Peyer's patch (tissue), 4 donors: ENCODE measurements around the gene TBC1D10B. TPM values are rescaled to one million over a fixed set of nuclear protein-coding genes. Genes with fewer than 3 reads are reported as not detected.
A peak's percentile ranks its signal among the peaks of the same experiment; 100 is the strongest.

Experiments used
- DNase-seq, 3 donors: peaks; one replicate each; pipeline ENCODE4 v3.0.0-alpha.2; 2017 to 2019
- H3K27ac ChIP-seq, 4 donors: fragments of 200-600 bp; sonication (generic); one replicate each; pipeline ENCODE4 v1.5.1; 2016 to 2019
- H3K27me3 ChIP-seq, 2 donors: fragments of 200-600 bp; sonication (generic); one replicate each; pipeline ENCODE4 v1.5.1; 2019
- H3K36me3 ChIP-seq, 3 donors: fragments of 200-600 bp; sonication (generic); one replicate each; pipeline ENCODE4 v1.5.1; 2016 to 2019
- H3K4me1 ChIP-seq, 4 donors: fragments of 200-600 bp; sonication (generic); one replicate each; pipeline ENCODE4 v1.5.1; 2016 to 2019
- H3K4me3 ChIP-seq, 4 donors: fragments of 200-600 bp; sonication (generic); 1 replicate in 3 of 4; 2 replicates in 1 of 4; pipeline ENCODE4 v1.5.1; 2016 to 2019; ENCODE audit warnings: mild to moderate bottlenecking in 1 of 4
- H3K9me3 ChIP-seq, 4 donors: fragments of 200-600 bp; sonication (generic); one replicate each; pipeline ENCODE4 v1.5.1; 2016 to 2019; ENCODE audit warnings: mild to moderate bottlenecking in 1 of 4
- POLR2A ChIP-seq, 2 donors: fragments of 450-650 bp; IDR thresholded peaks; one replicate each; pipeline ENCODE4 v1.5.1; 2017; ENCODE audit warnings: antibody characterized with exemption in 2 of 2, mild to moderate bottlenecking in 2 of 2, moderate library complexity in 2 of 2
- total RNA-seq, 4 donors: library from RNA; depleted of rRNA; stranded (reverse); fragments of >200 nt; gene quantifications; one replicate each; pipeline ENCODE4 v1.1.0, GENCODE V29; 2016
- TF ChIP-seq, protein P1 (sequence below), 6 experiments: fragments of 450-650 bp in 4 of 6; fragments of 200-600 bp in 2 of 6; sonication (generic) in 1 of 6; IDR thresholded peaks; one replicate each; pipeline ENCODE4 v1.5.1; 2017 to 2019; ENCODE audit warnings: antibody characterized with exemption in 6 of 6, mild to moderate bottlenecking in 3 of 6, moderate library complexity in 1 of 6

TBC1D10B gene
- total RNA-seq, 4 donors from 2014 or later, result 37.1 to 58.2 (median 48.9) TPM

DNA sequence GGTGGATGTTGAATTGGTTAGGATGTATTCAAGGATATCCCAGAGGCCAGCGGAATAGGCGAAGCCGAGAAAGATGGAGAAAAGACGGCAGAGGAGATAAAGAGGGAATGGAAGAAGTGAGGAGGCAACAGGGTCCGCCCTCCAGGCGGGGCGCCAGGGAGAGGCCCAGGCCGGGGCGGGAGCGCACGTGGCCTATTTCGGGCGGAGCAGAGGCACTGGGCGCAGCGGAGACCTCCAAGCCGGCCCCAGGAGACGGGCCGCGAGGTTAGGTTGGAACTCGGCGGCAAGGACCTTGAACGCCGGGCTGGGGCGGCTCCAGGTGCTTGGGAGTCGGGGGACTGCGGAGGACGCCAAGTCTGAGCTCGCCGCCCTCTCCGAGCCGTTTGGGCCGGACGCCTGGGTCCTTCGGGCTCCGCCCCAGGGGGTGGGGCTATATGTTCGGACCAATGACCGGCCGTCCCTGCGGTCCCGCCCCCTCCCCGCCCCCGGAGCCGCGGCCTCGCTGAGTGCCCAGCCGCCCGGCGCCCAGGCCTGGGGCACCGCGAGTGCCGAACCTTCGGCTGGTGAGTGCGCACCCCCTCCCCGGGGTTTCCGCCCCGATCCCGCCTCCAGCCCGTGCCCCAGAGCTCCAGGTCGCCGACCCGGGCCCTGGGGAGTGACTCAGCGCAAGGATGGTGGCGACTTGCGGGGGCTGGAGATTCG lies 37.0 kb upstream of the TBC1D10B start, which contains the start of gene ZNF771:
ZNF771 (plus strand) TSS at position 505 of the 702 bp plus-strand sequence. CDS start 448 bp downstream, outside the sequence.
- H3K9me3 ChIP-seq, result no peaks in the 10 kb centered on the region
- DNase-seq, result peak; percentile 97 to 98 (median 97)
- H3K36me3 ChIP-seq, result no peaks in the 10 kb centered on the region
- H3K27ac ChIP-seq, result peak within 1 kb of the TSS; percentile 72 to 88 (median 85)
- no peaks in the 10 kb centered on the region for H3K27me3 ChIP-seq
- peaks cover 0 to 20% (median 7%) of the 10 kb centered on the region in 4 donors for H3K4me1 ChIP-seq
- H3K4me3 ChIP-seq, result peak within 1 kb of the TSS; percentile 68 to 78 (median 73)
- TF ChIP-seq, protein P1, sequence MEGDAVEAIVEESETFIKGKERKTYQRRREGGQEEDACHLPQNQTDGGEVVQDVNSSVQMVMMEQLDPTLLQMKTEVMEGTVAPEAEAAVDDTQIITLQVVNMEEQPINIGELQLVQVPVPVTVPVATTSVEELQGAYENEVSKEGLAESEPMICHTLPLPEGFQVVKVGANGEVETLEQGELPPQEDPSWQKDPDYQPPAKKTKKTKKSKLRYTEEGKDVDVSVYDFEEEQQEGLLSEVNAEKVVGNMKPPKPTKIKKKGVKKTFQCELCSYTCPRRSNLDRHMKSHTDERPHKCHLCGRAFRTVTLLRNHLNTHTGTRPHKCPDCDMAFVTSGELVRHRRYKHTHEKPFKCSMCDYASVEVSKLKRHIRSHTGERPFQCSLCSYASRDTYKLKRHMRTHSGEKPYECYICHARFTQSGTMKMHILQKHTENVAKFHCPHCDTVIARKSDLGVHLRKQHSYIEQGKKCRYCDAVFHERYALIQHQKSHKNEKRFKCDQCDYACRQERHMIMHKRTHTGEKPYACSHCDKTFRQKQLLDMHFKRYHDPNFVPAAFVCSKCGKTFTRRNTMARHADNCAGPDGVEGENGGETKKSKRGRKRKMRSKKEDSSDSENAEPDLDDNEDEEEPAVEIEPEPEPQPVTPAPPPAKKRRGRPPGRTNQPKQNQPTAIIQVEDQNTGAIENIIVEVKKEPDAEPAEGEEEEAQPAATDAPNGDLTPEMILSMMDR (IDR thresholded peaks at IDR 0.05), result peak in 3 of 6 experiments; percentile 13 to 21 (median 19)
- peak; percentile 38 to 50 for TF ChIP-seq POLR2A (IDR thresholded peaks at IDR 0.05)

DNA sequence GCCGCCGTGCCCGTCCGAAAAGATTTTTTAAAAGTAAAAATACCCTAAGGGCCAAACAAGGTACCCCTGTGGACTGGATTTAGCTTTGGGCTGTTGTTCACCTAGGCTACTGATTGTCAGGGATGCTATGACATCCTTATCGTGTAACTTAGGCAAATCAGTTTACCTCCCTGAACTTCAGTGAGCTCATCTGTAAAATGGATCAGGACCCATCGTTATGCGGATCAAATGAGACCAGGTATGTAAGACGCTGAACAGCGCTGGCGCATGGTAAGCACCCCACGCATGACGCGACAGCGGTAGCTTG lies 36.5 kb upstream of the TBC1D10B start:
- Histone ChIP-seq H3K27me3 (no peaks in the 10 kb centered on the region), H3K27ac (peak overlapping the region; percentile 72 to 88 (median 85)), H3K9me3 (no peaks in the 10 kb centered on the region), H3K4me3 (peak overlapping the region; percentile 68 to 78 (median 73)), H3K36me3 (no peaks in the 10 kb centered on the region), H3K4me1 (peaks cover 0 to 23% (median 7%) of the 10 kb centered on the region in 4 donors)
- DNase-seq, result no peak
- no peak for TF ChIP-seq POLR2A (IDR thresholded peaks at IDR 0.05)

DNA sequence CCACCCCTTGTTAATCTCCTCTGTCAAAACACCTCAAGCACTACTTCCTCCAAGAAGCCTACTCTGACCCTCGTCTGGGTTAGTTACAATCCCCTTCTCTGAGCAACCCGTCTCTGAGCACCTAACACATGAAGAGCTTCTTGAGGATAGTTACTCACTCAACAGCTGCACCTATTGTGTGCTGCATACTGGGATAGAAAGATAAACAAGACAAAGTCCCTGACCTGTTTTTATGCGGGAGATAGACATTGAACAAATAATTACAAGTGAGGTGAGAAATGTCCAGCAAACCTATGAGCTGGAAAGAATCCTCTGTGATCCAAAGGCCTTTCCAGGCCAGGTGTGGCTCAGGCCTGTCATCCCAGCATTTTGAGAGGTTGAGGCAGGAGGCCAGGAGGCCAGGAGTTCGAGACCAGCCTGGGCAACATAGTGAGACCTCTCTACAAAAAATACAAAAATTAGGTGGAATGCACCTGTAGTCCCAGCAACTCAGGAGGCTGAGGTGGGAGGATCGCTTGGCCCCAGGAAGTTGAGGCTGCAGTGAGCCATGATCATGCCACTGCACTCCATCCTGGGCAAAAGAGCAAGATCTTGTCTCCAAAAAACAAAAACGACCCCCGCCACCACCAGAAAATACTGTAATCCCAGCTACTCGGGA lies 31.6 kb upstream of the TBC1D10B start:
- Histone ChIP-seq H3K36me3 (peaks cover 0 to 15% (median 0%) of the 10 kb centered on the region in 3 donors), H3K27ac (no peak overlapping the region), H3K4me3 (no peak overlapping the region), H3K9me3 (no peaks in the 10 kb centered on the region), H3K4me1 (peaks cover 0 to 24% (median 4%) of the 10 kb centered on the region in 4 donors), H3K27me3 (no peaks in the 10 kb centered on the region)
- no peak for TF ChIP-seq POLR2A (IDR thresholded peaks at IDR 0.05)
- TF ChIP-seq, protein P1 (IDR thresholded peaks at IDR 0.05), result no peak
- no peak for DNase-seq

DNA sequence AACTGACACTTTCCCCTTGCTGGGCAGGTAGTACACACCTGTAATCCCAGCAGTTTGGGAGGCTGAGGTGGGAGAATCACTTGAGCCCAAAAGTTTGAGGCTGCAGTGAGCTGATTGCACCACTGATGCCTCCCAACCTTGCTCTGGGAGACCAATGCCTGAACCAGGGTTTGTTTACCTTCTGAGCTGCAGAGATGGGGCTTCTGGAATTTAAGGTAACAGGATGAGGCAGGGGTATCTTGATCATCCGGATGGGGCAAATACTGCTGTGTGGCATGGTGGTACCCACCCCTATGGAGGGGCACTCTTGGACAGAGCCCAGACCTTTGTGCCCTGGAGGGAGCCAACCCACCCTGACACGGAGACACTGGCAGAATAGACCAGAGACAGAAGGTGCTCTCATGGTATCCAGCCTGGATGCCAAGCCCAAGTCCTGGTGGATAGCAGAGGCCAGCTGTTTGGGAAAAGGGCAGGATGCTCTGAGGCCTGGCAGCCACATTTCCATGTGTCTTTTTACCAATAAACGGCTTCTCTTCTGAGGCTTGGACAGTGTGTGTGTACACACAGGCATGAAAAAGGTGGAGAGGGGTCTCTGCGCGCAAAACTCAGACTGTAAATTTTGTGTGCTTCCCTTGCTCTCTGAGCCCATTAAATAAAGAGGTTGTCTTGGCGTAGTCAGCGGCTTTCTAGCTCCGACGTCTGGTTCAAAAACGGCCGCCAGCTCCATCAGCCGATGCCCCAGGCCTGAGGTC lies 29.3 kb upstream of the TBC1D10B start:
- no peak for TF ChIP-seq POLR2A (IDR thresholded peaks at IDR 0.05)
- TF ChIP-seq, protein P1 (IDR thresholded peaks at IDR 0.05), result no peak
- Histone ChIP-seq H3K36me3 (peaks cover 0 to 15% (median 0%) of the 10 kb centered on the region in 3 donors), H3K27me3 (no peaks in the 10 kb centered on the region), H3K4me3 (peak overlapping the region; percentile 51 to 84 (median 63)), H3K4me1 (peaks cover 2 to 38% (median 12%) of the 10 kb centered on the region in 4 donors), H3K9me3 (no peaks in the 10 kb centered on the region), H3K27ac (peak overlapping the region in 3 of 4 donors; percentile 61 to 86 (median 75))
- DNase-seq, result no peak

DNA sequence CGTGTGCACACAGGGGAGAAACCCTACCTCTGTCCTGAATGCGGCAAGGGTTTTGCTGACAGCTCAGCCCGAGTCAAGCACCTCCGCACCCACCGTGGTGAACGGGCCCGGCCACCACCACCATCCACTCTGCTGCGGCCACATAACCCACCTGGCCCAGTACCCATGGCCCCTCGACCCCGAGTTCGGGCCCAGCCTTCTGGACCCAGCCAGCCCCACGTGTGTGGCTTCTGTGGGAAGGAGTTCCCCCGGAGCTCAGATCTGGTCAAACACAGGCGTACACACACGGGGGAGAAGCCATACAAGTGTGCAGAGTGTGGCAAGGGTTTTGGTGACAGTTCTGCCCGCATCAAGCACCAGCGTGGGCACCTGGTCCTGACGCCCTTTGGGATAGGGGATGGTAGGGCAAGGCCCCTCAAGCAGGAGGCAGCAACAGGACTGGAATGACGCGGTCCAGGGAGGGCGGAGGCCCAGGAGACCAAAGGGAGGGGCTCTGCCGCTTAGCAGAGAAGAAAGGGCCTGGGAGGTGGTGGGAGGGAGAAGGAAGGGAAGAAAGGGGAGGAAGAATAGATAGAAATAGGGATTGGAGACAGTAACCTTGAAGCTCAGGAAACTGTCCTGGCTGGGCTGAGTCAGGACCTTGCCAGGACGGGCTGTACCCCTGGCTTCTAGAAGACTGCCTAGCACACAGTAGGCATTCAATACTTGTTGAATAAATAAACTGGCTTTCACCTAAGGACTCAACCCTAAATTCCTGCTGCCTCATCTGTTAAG lies 28.6 kb upstream of the TBC1D10B start:
- Histone ChIP-seq H3K9me3 (no peaks in the 10 kb centered on the region), H3K27ac (peak overlapping the region in 2 of 4 donors; percentile 75 to 86), H3K36me3 (peaks cover 0 to 15% (median 0%) of the 10 kb centered on the region in 3 donors), H3K4me1 (peaks cover 2 to 44% (median 12%) of the 10 kb centered on the region in 4 donors), H3K27me3 (no peaks in the 10 kb centered on the region), H3K4me3 (no peak overlapping the region)
- no peak for DNase-seq
- TF ChIP-seq, protein P1 (IDR thresholded peaks at IDR 0.05), result no peak
- no peak for TF ChIP-seq POLR2A (IDR thresholded peaks at IDR 0.05)
